Gastroesophageal sphincter (tissue), 3 donors: ENCODE measurements around the gene COL4A5.

Source experiments
- CTCF ChIP-seq, 4 experiments: fragments of 200-600 bp in 2 of 4; fragments of 450-650 bp in 2 of 4; sonication (generic) in 1 of 4; IDR thresholded peaks; one replicate each; pipeline ENCODE4 v1.5.1; 2017 to 2019; ENCODE audit warnings: antibody characterized with exemption in 4 of 4, mild to moderate bottlenecking in 2 of 4, moderate library complexity in 2 of 4
- EP300 ChIP-seq: sonication (generic); formaldehyde crosslinking; IDR thresholded peaks from one replicate; pipeline ENCODE4 v1.6.1; 2017; ENCODE audit warnings: antibody characterized with exemption, mild to moderate bottlenecking
- POLR2A ChIP-seq, 2 donors: fragments of 450-650 bp; IDR thresholded peaks; one replicate each; pipeline ENCODE4 v1.6.1; 2017; ENCODE audit warnings: antibody characterized with exemption in 2 of 2, mild to moderate bottlenecking in 2 of 2, moderate library complexity in 1 of 2

- TF ChIP-seq CTCF (IDR thresholded peaks at IDR 0.05) (no peak), POLR2A (IDR thresholded peaks at IDR 0.05) (no peak), EP300 (no peak)
Observed at GRCh38 chrX:108438110-108438623, 1.5 kb upstream of the COL4A5 start, which contains the start of gene COL4A6.
